ENCODE measurements around the gene LTB4R2.

LTB4R2 gene

GRCh38 chr14:24277071-24277470 lies 32.9 kb upstream of the LTB4R2 start:
- DNase-seq (ENCODE audit: low read depth in 2 of 2) = no peak

DNA sequence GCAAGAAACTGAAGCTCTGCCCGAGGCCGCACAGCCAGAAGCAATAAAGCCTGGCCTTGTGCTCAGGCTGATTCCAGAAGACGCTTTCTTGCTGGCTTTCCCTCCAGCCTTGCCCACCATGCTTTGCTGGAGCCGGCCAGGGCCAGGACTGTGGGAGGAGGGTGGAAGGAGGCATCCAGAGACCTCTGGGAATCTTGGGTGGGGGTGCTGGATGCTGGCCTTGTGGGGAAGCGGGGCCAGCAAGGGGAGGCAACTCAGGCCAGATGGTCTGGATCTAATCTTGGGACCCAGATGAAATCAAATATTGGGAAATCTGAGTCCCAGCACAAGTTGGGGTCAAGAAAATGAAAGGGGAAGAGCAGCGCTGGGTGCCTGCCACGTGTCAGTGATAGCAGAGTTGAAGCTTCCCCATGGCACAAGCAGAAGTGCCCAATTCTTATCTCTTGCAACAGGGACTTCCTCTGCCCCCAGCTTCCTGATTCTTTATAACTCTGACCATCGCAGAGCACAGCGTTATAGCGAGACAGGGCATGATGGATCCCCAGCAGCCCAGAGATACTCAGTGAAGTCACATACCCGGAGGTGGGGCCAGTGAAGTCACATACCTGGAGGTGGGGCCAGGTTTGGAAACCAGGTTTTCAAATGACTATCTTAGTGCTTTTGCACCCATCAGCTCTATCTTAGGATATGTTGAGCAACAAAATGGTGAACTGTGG lies 32.2 kb upstream of the LTB4R2 start:
- no peak for DNase-seq (ENCODE audit: low read depth in 2 of 2)

- DNase-seq (ENCODE audit: low read depth in 2 of 2) = no peak
Measured at GRCh38 chr14:24278424-24278823, 31.5 kb upstream of the LTB4R2 start.

DNA sequence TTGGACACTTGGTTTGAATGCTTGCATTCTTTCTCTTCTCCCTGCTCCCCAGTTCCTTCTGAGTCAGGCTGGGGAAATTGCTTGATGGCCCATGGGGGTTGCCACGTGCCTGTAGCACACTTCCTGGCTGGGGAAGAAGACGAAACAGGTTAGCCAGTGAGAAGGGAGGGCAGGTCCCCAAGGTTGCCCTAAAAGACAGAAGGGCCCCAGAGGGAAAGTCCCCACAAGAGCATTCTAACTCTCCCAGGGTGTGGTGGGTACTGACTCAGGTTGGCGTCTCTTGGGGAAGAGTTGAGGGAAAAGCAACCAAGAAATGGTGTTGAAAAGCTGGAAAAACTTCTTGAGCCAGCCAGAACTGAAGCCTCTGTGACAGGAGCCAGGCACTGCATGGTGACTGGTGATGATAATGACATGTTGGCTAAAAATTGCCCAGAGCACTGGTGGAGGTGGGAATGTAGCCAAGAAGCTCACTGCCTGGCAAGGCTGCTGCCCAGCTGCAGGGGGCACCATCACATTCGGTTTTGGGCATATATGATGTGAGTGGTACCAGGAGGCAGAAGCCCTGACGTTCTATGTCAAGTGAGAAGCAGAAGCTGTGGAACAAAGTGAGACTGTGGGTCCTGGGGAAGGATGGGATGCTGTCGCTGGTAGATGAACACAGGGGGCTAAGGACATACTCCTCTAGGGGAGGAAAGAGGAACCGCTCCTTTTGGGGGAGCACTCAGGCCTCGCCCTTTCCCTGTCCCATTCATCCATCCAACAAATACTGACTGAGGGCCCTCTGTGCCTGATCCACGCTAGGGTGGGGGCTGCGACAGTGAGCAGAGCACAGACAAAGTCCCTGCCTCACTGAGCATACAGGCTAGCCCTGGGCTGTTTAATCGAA lies 30.4 kb upstream of the LTB4R2 start:
- no peak for DNase-seq (ENCODE audit: low read depth in 2 of 2)

GRCh38 chr14:24280797-24281460 lies 29.0 kb upstream of the LTB4R2 start:
- DNase-seq (ENCODE audit: low read depth in 2 of 2) = no peak

DNA sequence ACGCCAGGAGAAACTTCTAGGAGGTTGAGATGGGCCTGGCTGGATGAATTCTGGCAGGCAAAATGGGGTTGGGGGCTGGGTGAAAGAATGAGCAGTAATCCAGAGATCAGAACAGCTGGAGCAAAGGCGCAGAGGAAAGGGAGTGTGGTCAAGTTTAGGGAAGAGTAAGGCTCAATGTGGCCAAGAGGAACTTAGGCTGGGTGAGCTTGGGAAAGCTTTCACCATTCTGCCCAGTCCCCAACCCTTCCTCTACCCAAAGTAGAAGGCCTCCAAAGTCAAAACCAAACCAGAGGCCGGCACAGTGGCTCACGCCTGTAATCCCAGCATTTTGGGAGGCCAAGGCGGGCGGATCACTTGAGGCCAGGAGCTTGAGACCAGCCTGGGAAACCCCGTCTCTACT lies 28.3 kb upstream of the LTB4R2 start:
- DNase-seq (ENCODE audit: low read depth in 2 of 2) = no peak

GRCh38 chr14:24282736-24283135 lies 27.2 kb upstream of the LTB4R2 start:
- no peak for DNase-seq (ENCODE audit: low read depth in 2 of 2)

- no peak for DNase-seq (ENCODE audit: low read depth in 2 of 2)
Measured at GRCh38 chr14:24283796-24284460, 26.0 kb upstream of the LTB4R2 start.

DNA sequence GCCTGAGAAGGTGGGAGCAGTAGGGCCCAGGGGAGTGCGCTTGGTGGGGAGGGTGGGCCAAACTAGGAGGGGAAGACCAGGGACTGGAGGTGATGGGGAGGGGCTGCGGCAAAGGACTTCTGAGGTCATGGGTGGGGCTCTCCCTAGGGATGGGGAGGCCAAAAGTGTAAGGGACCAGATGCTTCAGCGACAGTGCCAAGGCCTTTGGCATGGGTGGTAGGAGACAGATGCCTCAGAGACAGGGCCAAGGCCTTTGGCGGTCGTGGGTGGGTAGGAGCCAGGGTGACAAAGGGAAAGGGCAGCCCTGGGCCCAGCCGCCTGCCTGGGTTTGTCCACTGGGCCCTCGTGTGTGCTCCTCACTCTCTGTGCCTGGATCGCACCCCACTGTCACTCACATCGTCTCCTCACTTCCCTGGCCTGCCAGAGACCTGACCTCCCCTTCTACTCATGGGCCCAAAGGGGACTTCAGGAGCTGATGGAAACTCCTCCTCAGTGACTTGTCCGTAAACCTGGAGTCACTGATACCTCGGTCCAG lies 25.4 kb upstream of the LTB4R2 start:
- no peak for DNase-seq (ENCODE audit: low read depth in 2 of 2)

- DNase-seq (ENCODE audit: low read depth in 2 of 2) = no peak
Measured at GRCh38 chr14:24285351-24285750, 24.6 kb upstream of the LTB4R2 start.

DNA sequence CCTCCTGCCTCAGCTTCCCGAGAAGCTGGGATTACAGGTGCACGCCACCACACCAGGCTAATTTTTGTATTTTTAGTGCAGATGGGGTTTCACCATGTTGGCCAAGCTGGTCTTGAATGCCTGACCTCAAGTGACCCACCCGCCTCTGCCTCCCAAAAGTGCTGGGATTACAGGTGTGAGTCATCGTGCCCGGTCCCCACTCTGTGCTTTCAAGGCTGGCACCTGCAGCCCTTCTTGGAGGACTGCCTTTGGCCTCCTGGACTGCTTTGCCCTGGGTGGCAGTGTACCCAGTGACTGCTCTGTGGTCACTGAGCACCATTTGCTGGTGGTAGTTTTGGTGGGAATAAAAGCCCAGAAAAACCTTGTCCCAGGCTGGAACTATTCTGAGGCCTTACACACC lies 22.9 kb upstream of the LTB4R2 start:
- no peak for DNase-seq (ENCODE audit: low read depth in 2 of 2)

DNA sequence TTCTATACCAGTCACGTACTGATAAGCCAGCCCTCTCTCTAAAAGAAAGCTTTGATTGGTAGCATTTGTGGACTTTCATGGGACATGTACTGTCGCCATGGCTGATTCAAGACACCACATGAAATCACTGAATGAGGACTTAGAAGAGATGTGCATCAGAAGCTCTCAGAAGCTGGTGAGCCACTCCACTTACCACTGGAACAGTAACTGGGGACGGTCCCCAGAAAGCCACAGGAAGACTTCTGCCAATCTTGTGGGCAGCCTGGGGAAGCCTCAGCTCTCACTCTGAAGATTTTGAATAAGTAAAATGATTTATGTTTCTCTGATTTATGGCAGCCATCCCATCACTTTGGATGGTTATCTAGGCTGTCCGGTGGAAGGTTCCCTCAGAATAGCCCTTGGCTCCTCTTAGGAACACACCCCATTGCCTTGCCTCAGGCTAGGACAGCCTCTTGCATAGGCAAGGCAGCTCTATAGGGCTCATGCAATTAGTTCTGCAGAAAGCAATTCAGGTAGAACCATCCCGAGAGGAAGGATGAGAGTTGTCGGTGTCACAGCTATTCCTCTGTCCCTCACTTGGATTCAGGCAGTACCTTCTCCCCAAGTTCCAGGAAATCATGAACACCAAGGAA lies 20.2 kb upstream of the LTB4R2 start:
- no peak for DNase-seq (ENCODE audit: low read depth in 2 of 2)

DNA sequence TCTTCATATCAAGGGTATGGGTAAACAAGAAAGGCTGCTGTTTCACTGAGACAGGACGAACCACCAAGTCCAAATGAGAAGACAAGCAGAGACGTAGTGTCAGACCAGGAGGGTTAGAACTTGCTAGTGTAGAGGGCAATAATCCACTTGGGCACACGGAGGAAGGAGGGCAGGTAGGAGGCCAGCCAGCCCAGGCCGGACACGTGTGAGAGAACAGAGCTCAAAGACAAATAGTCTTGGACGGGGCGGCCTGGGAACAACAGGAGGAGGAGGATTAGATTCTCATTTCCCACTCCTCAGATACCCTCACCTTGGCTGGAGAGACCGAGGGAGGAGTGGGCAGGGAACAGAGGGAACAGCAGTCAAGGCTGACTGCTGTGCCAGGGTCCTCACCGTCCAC lies 19.2 kb upstream of the LTB4R2 start:
- DNase-seq (ENCODE audit: low read depth in 2 of 2) = no peak

DNA sequence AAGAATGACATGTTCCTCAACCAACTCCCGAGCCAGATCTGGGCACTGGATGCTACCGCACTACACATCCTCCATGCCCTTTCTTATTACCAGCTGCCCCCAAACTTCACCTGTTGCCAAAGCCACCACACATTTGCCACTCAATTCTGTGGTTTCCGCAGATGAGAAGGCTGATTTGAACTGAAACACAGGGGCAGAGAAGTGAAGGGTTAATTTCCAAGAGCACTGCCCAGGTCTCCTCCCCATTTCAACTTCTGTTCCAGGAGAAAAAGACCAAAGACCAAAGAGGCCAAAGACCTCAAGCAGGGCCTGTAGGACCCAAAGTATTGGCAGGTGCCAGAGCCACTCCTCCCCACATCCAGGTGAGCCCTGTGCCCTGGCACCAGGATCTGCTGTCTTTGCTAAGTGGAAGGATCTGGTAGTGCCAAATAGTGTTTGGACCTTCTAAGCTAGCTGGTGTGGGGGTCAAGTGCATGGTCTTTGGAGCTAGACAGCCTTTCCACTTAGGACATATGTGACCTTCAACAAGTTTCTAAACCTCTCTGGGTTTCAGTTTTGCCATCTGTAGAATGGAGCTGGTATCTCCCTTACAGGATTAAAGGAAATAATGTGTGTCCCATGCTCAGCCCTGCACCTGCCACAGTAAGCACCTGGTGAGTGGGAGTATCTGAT lies 18.4 kb upstream of the LTB4R2 start:
- no peak for DNase-seq (ENCODE audit: low read depth in 2 of 2)

DNA sequence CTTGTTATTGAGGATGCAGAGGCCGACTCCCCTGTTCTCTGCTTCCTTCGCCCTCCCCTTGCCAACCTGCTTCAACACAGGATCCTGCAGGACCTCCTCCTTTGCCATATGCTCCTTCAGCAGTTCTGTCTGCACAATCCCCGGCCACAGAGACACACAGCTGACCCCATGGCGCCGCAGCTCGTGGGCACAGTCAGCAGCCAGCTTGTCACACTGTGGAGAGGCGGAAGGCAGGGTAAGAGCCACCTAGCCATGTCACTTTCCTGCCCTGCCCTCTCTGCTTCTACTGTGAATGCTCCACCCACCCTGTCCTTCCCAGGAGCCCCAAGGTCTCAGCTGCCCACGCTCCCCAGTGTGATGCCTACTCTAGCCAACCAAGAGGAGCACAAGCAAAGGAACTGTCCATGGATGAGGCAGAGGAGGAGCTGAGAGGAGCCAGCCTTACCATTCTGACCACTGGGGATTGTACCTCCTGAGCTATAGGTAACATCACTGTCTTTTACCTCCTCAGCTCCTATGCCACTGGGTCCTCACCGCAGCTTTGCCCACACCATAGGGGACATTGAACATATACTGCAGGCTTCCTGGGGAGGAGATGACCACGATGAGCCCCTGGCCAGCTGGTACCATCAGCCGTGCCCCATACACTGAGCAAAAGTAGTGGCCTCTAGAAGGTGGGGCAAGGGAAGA lies 17.7 kb upstream of the LTB4R2 start:
- DNase-seq (ENCODE audit: low read depth in 2 of 2) = no peak

DNA sequence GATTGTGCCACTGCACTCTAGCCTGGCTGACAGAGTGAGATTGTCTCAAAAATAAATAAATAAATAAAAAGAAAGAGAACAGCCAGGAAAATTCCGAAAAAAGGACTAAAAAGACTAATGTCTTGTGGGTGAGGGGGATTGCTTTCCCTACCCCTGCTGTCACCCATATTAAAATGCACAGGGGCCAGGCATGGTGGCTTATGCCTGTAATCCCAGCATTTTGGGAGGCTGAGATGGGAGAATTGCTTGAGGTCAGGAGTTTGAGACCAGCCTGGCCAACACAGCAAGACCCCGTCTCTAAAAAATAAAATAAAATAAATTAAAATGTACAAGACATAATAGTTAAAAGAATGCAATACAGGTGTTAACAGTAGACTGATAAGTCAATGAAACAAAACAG lies 16.4 kb upstream of the LTB4R2 start:
- DNase-seq (ENCODE audit: low read depth in 2 of 2) = no peak

- DNase-seq (ENCODE audit: low read depth in 2 of 2) = peak in 1 of 2 donors; percentile 38
Measured at GRCh38 chr14:24296341-24297157, 13.4 kb upstream of the LTB4R2 start.

GRCh38 chr14:24297190-24297964 lies 12.6 kb upstream of the LTB4R2 start:
- no peak for DNase-seq (ENCODE audit: low read depth in 2 of 2)

GRCh38 chr14:24298892-24299254 lies 11.1 kb upstream of the LTB4R2 start:
- DNase-seq (ENCODE audit: low read depth in 2 of 2) = no peak
